Measurements from ENCODE around the gene RABGAP1L. TPM values are rescaled to one million over a fixed set of nuclear protein-coding genes. Genes with fewer than 3 reads are reported as not detected.
"Not testable (repeated sequence)": the region's sequence is repeated elsewhere in the genome, so short reads cannot be mapped to it uniquely, and the experiment has no call there.

The RABGAP1L gene
- total RNA-seq, 2 donors from 2014 or later = 148 to 174 TPM

GRCh38 chr1:174469687-174470086 lies 310.4 kb downstream of the RABGAP1L start:
- DNase-seq (ENCODE audit: low spot score) = no peak
- H3K4me1 ChIP-seq = peaks cover 0 to 8% of the 10 kb centered on the region in 2 donors
- H3K27me3 ChIP-seq = no peaks in the 10 kb centered on the region
- TF ChIP-seq CTCF (IDR thresholded peaks at IDR 0.05) = no peak
- H3K9me3 ChIP-seq = no peaks in the 10 kb centered on the region
- H3K4me3 ChIP-seq = no peak overlapping the region
- no peak overlapping the region for H3K27ac ChIP-seq
- H3K36me3 ChIP-seq = no peaks in the 10 kb centered on the region

GRCh38 chr1:174479281-174479680 lies 320.0 kb downstream of the RABGAP1L start:
- H3K9me3 ChIP-seq = no peaks in the 10 kb centered on the region
- no peak for TF ChIP-seq CTCF (IDR thresholded peaks at IDR 0.05)
- H3K36me3 ChIP-seq = no peaks in the 10 kb centered on the region
- no peak overlapping the region for H3K4me3 ChIP-seq
- DNase-seq (ENCODE audit: low spot score) = no peak
- H3K27me3 ChIP-seq = no peaks in the 10 kb centered on the region
- H3K4me1 ChIP-seq = no peaks in the 10 kb centered on the region
- no peak overlapping the region for H3K27ac ChIP-seq

GRCh38 chr1:174480324-174480723 lies 321.0 kb downstream of the RABGAP1L start:
- DNase-seq (ENCODE audit: low spot score) = no peak
- no peaks in the 10 kb centered on the region for H3K27me3 ChIP-seq
- H3K4me1 ChIP-seq = no peaks in the 10 kb centered on the region
- no peak overlapping the region for H3K4me3 ChIP-seq
- no peak overlapping the region for H3K27ac ChIP-seq
- H3K36me3 ChIP-seq = no peaks in the 10 kb centered on the region
- no peak for TF ChIP-seq CTCF (IDR thresholded peaks at IDR 0.05)
- no peaks in the 10 kb centered on the region for H3K9me3 ChIP-seq

GRCh38 chr1:174491606-174492005 lies 332.3 kb downstream of the RABGAP1L start:
- Histone ChIP-seq H3K4me3 (no peak overlapping the region), H3K4me1 (no peaks in the 10 kb centered on the region), H3K27me3 (no peaks in the 10 kb centered on the region), H3K36me3 (no peaks in the 10 kb centered on the region), H3K27ac (no peak overlapping the region), H3K9me3 (no peaks in the 10 kb centered on the region)
- DNase-seq (ENCODE audit: low spot score) = no peak
- TF ChIP-seq CTCF (IDR thresholded peaks at IDR 0.05) = no peak

- H3K9me3 ChIP-seq = no peaks in the 10 kb centered on the region
- no peaks in the 10 kb centered on the region for H3K27me3 ChIP-seq
- DNase-seq (ENCODE audit: low spot score) = no peak
- H3K36me3 ChIP-seq = no peaks in the 10 kb centered on the region
- no peak for TF ChIP-seq CTCF (IDR thresholded peaks at IDR 0.05)
- H3K27ac ChIP-seq = peak overlapping the region in 1 of 2 donors; percentile 2
- H3K4me3 ChIP-seq = no peak overlapping the region
- H3K4me1 ChIP-seq = no peaks in the 10 kb centered on the region
Measured at GRCh38 chr1:174497478-174497877, 338.2 kb downstream of the RABGAP1L start.

- H3K4me1 ChIP-seq; DNase-seq (ENCODE audit: low spot score); H3K4me3 ChIP-seq; H3K36me3 ChIP-seq; H3K27ac ChIP-seq; H3K27me3 ChIP-seq; H3K9me3 ChIP-seq: not testable (repeated sequence)
Measured at GRCh38 chr1:174516755-174517154, 357.4 kb downstream of the RABGAP1L start.
